Epidermal melanocyte (primary cell): ENCODE results near the gene TMCO4.

Experiments used
- DNase-seq: peaks from one replicate; pipeline ENCODE4 v3.0.0; 2011; ENCODE audit warnings: low spot score; ENCODE audit not compliant: insufficient read length

Gene TMCO4

DNA sequence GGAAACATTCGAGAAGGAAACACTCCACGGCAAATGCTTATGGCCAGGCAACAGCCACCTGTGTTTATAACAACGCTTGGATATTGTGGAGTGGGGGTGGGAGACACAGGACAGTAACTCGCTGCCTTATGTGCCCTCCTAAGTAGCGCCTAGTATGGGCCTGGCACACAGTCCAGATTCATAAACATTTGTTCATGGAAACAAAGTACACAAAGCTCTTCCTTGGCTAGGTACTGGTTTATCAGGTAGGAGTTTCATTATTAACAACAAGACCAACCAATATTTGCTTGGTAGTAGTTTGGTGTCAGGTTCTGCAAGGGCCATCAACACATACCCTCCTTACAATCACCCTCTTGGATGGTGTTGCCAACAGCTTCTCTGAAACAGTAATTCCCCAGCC is 23.4 kb downstream of the TMCO4 start:
- no peak for DNase-seq

DNA sequence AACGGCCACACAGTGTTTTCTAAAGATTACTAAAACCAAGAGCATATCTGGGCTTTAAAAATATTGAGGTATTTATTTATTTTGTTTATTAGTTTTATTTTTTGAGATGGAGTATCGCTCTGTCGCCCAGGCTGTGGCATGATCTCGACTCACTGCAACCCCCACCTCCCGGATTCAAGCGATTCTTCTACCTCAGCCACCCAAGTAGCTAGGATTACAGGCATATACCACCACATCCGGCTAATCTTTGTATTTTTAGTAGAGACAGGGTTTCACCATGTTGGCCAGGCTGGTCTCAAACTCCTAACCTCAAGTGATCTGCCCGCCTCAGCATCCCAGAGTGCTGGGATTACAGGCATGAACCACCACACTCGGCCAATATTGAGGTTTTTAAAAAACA is 23.9 kb downstream of the TMCO4 start:
- DNase-seq, result no peak

DNA sequence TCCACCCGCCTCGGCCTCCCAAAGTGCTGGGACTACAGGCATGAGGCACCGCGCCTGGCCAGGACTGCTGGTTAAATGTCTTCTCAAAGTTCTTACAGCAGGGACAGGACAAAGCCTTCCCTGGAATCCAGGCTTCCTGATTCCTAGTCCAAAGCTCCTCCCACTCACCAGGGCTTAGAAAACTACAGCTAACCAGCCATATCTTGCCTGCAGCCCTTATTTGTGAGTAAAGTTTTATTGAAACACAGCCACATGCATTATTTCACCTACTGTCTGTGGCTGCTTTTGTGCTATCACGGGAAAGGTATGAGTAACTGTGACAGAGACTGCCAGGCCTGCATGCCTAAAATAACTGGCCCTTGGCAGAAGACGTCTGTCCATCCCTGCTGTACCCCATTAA is 24.4 kb downstream of the TMCO4 start:
- no peak for DNase-seq

DNA sequence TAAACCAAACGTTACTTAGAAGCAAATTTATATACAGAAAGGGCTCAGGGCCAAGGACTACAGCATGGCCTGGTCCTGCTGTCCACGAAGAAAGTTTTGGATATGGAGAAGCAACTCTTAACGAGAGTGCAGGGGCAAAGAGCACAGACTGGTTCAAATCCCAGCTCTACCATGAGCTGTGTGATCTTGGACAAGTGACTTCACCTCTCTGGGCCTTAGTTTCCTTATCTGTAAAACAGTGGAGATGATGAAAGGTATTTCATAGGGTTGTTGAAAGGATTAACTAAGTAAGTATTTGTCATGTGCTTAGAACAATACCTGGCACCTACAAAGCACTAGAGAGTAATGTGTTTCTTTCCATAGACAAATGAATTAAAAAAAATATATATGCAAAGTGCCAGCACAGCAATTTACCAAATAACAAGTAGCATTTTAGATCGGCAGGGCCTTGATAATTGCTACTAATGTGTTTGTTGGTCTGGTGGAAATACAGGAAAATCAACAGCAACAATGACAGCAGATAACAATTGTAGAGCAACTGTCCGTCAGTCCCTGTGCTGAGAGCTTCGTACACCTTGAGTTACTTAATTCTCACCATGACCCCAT is 25.4 kb downstream of the TMCO4 start:
- no peak for DNase-seq

DNA sequence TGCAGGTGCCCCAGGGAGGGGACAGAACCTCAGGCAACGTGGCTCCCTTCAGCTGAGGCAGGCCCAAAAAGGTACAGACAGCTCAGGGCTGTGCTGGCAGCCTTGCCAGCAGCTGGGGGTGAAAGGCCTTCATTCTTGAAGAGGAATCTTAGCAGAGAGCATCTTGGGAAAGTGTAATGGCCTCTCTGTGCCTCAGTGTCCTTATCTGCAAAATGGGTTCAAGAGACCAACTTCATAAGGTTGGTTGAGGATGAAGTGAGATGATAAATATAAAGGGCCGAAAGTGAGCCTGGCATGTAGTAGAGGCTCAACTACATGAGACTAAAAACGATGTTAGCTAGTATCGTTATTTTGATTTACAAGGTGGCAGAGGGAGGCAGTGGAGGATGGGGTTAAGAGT is 26.2 kb downstream of the TMCO4 start:
- no peak for DNase-seq

DNA sequence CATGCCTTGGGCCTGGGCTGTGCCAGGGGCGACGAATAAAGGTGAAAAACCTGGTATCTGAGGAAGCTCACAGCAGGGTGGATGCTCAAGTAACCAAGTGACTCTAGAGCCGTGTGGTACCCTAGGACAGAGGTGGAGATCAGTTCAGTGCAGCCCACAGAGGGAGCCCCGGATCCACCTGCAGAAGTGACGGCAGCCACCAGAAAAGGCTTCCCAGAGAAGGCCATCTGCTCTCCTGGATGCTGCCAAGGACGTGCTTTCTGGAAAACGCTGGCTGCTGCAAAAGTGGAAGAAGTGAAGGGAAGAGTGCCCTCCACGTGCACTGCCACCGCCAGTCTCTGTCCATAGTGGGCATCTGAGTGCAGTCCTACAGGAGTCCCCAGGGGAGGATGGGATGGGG is 27.7 kb downstream of the TMCO4 start:
- DNase-seq, result no peak

DNA sequence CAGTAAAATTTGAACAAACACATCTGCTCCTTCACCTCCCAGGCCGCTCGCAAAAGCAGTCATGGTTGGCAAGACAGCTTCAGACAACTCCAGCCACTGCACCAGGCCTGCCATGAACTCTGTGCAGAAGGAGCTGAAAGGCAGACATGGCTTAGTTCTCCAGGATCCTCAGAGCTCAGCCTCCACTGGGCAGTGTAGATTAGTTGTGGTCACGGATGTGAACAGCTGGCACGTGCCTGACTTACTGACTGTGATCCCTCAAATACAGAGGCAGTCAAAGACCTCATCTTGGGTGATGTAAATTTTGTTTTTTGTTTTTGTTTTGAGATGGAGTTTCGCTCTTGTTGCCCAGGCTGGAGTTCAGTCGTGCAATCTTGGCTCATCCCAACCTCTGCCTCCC is 28.4 kb downstream of the TMCO4 start:
- DNase-seq, result no peak

DNA sequence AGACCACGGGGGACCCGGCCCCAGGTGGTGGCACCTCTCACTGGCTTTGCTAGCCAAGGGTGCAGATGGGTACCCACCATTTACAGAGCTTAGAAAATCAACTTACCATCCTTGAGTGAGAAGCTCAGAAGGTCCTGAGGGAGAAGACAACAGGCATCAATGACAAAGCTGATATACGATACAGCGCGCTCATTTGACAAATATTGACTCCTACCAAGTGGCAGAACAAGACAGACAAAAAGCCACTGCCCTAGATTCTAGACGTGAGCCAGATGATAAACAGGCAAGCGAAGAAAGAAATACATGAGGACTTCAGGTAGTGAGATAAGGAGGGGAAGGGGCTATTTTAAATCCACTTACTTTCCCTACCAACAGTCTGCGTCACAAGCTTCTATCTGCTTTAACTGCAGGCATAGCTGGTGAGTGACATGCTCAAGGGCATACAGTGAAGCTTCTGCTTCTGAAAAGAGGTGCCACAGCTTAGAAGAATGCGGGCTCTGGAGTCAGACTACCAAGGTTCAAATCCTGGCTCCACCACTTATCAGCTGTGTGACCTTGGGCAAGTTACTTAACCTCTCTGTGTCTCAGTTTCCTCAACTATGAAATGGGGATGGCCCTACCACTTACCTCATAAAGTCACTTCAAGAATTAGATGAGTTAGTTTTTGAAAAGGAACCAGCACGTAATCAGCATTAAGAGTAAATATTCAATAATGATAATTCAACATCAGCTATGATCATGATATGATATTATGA is 29.1 kb downstream of the TMCO4 start:
- no peak for DNase-seq

DNA sequence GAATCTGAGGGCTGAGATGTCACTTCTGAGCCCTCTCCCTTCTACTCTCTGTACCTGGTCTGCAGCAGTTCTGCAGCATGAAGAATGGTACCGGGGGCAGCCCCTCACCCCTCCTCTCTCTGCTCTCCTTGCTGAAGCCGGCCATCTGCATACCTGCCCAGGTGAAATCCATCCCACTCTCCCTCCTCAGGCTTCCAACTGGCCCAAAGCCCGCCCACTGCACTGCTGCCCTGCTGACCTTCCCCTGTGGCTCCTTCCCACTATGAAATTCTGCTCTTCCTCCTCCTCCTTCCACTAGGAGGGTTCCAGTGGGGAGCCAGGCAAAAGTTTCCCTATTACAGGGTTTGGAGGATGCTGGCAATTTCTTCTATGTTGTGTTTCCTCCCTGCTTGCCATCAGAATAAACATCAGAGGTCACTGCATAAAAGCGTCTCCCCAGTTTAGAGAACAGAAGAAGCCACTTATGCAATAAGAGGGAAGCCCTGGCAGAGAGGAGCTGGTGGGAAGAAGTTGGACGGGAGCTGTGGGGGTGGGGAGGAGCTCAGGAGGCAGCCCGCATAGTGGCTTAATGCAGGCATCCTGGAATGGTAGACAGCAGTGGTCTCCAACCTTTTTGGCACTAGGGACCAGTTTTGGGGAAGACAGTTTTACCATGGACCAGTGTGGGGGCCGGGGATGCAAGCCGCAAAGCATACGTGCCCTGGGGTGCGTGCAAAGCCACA is 30.3 kb downstream of the TMCO4 start:
- no peak for DNase-seq

DNA sequence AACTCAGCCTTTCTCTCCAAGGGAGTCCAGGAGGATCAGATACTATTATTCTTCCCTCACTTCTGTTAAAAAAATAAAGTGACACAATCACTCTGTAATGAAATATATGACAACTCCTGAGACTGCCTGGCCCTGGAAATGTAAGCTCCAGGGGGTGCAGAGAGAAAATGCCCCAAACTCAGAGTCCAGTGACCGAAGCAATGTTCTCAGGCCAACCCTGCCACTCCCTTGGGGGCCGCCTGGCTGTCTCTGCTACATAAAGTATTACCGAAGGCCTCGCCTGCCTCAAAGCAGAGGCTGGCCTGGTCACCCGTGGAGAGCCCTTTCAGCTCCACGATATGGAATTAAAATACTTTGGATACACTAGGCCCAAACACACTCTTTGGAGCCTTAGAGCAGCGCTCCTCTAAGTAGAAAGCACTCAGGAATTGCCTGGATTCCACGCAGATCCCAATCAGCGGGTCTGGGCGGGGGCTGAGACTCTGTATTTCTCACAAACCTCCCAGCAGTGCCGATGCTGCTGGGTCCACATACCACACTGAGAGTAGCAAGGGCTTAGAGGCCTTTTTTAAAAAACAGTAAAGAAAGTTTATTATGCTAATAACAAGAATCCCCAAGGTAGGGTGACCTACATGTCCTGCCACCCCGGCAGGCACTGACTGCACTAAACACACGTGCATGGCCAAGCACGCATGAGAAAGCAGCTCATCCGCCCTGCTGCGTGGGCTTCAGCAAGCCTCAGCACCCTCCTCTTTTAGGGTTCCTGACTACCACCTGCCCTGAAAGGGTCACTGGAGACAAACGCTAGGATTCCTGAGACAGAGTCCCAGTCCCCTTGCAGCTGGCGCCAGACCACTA is 31.1 kb downstream of the TMCO4 start:
- no peak for DNase-seq

DNA sequence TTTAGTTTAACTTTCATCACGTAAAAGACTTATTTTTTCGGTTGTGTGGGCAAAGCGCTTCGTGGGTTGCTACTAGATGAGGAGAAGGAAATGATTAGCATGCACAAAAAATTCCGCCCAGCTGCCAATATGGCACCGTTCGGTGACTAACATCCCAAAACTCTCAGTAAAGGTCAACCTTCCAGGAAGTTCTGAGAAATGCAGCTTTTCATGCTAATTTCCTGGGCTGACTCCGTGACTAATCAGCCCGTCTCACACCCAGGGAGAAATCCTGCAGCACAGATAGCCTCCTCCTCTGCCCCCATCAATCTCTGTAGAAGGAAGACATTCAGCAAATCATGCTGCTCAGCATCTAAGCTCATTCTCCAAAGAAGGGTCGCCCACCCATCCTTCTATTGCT is 34.1 kb downstream of the TMCO4 start:
- DNase-seq, result peak; percentile 93

DNA sequence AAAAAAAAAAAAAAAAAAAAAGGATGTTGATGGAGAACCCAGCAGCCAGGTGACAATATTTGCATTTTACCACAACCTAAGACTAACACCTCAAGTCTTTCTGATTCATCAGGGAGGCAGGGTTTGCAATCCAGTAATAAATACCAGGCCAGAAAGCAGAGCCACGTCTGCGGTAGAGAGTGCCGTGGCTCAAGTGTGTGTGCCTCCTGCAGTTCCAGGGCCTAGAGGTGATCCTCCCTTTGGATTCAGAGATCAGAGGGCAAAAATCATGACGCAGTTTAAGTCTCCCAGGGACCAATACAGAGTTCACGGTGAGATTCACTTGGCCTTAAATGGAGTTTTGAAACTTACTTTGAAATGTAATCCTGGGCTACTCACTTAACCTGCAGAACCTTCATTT is 34.9 kb downstream of the TMCO4 start:
- DNase-seq, result no peak

DNA sequence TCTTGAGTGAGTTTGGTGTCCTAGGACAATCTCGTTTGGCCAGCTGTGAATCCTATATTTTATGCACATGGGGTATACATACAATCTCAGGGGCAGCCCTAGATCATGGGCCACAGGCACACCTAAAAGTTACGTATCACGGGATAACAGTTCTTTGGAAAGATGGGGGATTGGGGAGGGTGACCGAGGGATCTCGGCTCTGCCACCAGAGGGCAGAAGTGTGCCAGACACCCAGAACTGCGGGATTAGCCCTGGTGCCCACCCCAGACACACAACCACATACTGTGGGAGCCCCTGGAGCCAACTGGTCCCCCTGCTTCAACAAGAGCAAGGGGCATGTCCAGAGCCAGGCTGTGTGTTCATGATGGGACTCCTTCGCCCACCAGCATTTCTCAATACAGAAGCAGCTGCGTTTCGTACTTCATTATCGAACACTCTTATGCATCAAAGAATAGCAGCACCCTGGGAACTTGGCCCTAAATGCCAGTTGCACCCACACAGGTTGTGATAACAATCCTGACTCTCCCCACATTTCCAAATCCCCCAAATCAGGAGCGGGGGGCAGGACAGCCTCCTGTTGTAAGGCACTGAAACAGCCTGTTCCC is 37.4 kb downstream of the TMCO4 start:
- DNase-seq, result peak; percentile 39

DNA sequence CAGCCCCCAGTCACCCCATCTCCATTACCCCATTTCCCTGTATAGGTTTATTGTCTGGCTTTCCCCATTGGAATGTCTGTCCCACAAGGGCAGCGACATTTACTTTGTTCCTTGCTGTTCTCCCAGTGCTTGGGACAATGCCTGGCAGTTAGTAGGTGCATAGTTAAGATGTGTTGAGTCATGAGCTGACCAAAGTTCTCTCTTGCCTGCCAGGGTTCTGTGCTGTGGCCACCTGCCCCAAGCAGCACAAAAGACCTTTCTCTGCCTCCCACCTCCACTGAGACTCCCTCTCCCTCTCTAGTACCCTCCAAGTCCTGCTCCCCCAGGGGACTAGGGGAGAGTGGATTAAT is 40.0 kb downstream of the TMCO4 start:
- DNase-seq, result no peak

DNA sequence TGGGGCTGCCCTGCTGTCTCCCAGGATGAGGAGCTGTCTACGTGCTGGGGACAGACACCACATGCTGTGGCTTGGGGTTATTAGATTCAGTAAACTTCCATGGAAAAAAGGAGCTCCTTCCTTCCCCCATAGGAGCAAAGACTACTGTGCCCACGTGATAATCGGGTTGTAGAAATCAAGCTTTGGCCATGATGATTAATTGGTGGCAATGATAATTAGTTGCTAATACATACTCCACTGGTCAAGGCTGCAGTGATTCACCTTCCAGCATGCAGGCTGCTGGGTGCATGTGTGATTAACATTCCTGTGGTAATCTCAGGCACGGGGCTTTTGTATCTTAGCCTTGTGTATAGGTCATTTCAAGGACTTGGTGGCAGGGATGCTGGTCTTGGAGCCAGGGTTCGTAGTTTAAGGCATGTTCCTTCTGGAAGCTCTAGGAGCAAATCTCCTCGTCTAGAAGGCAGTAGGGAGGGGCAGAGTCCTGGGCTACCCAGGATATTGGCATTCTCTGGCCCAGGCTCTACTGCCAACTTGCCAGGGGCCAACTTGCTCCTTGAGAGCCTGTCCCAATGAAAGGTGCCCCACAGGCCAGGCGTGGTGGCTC is 41.4 kb downstream of the TMCO4 start:
- peak; percentile 25 for DNase-seq

DNA sequence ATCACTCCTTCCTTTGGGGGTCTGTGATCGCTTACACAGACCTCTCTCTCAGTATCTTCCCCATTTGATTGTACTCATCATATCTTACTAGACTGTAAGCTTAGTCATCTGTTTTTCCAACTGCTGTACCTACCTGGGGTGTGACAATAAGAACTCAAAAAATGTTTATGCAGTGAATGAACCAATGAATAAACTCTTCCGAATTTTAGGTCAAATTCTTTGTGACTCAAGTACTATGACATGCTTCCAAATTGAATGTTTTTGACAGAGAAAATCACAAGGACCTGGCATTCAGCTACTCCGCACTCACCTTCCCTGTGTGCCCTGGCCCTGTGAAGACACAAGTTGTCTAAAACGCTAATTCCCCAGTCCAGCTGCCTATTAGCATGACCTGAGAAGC is 42.1 kb downstream of the TMCO4 start:
- no peak for DNase-seq

DNA sequence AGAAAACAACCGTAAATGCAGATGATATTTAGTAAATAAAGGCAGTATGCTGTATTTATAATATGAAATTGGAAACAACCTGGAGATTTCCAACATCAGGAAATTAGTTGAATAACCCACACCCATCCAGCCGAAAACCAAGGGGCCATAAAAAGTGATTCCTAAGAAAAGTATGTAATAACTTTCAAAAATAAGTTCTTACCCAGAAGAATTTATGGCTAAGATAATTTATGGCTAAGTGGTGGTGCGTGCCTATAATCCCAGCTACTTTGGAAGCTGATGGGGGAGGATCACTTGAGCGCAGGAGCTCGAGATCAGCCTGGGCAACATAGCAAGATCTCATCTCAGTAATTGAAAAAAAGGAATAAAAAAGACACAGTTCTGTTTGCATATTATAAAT is 43.2 kb downstream of the TMCO4 start:
- no peak for DNase-seq

DNA sequence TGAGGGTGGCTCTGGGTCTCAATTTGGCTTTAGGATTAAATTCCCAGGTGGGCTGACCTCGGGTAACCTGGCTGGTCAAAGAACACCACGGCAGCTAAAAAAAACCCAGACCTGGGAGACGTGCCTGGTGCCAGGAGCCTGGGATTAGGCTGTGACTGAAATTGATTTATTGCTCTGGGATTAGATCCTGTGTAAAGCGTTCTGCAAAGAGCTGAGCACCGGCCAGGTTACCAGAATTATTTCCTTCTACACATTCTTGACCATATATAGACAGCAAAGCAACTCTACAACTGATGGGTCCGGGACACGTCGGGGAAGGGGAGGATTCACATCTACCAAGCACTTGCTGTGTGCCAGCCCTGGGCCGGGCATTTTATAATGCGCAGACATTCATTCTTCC is 45.2 kb downstream of the TMCO4 start:
- DNase-seq, result no peak

DNA sequence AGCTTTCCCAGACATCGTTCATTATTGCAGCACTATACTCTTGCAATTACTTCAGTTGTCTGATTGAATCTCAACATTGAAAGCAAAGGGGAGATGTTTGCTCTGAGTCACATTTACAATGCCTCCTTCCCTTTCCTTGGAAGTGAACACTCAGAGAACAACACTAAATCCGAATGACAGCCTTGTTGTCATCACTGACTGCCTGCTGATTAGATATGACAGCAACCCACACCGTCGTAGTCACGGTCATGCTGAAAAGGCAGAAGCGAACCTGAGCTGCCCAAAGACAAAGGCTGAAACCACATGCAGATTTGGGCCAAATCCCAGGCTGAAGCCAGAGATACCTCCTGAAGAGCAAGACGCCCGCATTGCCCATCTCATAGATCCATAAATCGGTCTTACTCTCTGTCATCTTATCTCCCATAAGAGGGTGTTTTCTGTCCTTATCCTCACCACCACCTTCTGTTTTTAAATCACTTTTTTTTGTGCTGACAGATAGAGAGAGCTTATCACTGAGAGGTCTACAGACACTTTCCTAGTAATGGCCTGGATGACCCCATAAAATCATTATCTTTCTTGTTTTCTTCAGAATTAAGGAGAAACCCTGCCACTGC is 47.5 kb downstream of the TMCO4 start:
- no peak for DNase-seq

DNA sequence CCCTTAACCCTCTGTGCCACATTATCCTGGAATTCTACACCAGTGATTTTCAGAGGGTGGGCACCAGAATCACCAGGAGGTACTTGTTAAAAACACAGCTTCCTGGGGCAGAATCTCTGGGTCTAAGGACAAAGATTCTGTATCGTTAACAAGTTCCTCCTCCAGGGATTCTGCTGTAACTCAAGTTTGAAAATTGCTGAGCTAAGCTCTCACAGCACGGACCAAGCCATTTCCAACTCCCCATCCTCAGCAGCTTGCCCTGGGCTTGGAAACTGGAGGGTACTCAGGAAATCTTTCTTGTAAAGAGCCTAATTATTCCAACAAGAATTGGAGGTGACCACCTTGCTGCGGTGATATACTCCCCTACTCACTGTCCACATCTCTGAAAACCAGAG is 48.8 kb downstream of the TMCO4 start:
- DNase-seq, result no peak
